Body of pancreas (tissue), 4 donors: Measurements from ENCODE around the gene TPCN2.

Experiments used
- CTCF ChIP-seq, 7 experiments: fragments of 450-650 bp in 4 of 7; fragments of 200-600 bp in 3 of 7; sonication (generic) in 3 of 7; IDR thresholded peaks; one replicate each; pipeline ENCODE4 v1.5.1; 2016 to 2019; ENCODE audit warnings: antibody characterized with exemption in 7 of 7
- POLR2A ChIP-seq, 3 donors: fragments of 450-650 bp; IDR thresholded peaks; one replicate each; pipeline ENCODE4 v1.6.1; 2016; ENCODE audit warnings: antibody characterized with exemption in 3 of 3, mild to moderate bottlenecking in 2 of 3

- TF ChIP-seq POLR2A (IDR thresholded peaks at IDR 0.05) = no peak
- TF ChIP-seq CTCF (IDR thresholded peaks at IDR 0.05) = no peak
These were observed 65.6 kb downstream of the TPCN2 start for GRCh38 chr11:69114362-69114761.
